G401 (cell line): Measurements from ENCODE around the gene RCBTB1. TPM values are rescaled to one million over a fixed set of nuclear protein-coding genes. Genes with fewer than 3 reads are reported as not detected.
"Not testable (repeated sequence)": the region's sequence is repeated elsewhere in the genome, so short reads cannot be mapped to it uniquely, and the experiment has no call there.

Experiments
- DNase-seq: peaks from one replicate; pipeline ENCODE4 v3.0.0-alpha.2; 2015; ENCODE audit warnings: low spot score
- in situ Hi-C: cut with HindIII; loops from 2 replicates; pipeline ENCODE4 v1.10.0; 2016; ENCODE audit warnings: low sequenced_read_pairs, mixed read lengths
- total RNA-seq: library from RNA; depleted of rRNA; stranded (reverse); fragments of >200 nt; shearing (Covaris generic); gene quantifications from 2 replicates; pipeline ENCODE4 v1.2.3, GENCODE V29; 2014

Gene RCBTB1
- total RNA-seq, 1 experiment from 2014 or later = 28.2 TPM

DNA sequence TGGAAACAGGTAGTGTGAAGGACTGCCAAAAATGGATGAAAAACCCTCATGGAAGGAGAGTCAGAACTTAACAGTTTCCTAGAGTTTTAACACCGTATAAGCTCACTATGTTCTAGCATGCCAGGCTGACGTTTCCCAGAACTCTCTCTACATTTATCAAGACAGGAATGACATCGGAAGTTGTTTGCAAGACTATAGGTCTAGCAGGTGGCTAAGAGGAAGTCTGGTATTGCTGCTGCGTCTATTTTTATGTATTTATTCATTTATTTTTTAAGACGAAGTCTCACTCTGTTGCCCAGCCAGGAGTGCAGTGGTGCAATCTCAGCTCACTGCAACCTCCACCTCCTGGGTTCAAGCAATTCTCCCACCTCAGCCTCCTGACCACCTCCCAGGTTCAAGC is 22.4 kb upstream of the RCBTB1 start:
- DNase-seq = no peak
- in situ Hi-C loops = loop anchor here (25.0 kb wide), 1 partner anchor 320 kb away; no protein-coding TSS in a partner anchor

DNA sequence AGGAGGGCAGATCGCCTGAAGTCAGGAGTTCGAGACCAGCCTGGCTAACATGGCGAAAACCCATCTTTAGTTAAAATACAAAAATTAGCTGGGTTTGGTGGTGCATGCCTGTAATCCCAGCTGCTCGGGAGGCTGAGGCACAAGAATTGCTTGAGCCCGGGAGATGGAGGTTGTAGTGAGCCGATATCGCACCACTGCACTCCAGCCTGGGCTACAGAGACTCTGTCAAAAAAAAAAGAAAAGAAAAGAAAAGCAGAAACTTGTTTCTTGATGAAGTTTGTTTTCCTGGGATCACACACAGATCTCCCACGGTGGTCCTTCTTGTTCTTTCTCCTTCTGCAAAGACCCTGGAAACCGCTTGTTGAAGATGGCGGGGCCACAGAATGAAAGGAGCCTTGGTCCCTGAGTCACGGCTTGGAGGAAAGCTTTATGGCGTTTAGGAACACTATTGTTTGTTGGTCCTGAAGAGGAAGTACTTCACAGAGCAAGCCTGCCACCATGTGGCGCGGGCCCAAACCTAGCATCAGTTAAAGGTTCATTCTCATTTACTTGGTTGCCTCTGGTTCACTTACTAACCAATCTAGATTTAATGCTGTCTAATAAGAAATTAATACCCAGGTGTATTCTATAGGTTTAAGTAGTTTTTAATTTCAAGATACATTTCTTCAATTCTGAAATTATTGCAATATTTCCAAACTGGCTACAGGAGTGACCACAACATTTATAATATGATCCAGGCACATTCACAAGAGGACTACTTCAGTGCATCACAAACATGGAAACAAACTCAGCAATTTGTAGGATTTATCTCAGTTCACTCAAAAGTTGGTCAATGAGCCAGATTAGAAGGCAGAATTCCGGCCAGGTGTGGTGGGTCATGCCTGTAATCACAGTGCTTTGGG is 21.6 kb upstream of the RCBTB1 start:
- DNase-seq = peak; percentile 87
- in situ Hi-C loops = loop anchor here (25.0 kb wide), 1 partner anchor 320 kb away; no protein-coding TSS in a partner anchor

DNA sequence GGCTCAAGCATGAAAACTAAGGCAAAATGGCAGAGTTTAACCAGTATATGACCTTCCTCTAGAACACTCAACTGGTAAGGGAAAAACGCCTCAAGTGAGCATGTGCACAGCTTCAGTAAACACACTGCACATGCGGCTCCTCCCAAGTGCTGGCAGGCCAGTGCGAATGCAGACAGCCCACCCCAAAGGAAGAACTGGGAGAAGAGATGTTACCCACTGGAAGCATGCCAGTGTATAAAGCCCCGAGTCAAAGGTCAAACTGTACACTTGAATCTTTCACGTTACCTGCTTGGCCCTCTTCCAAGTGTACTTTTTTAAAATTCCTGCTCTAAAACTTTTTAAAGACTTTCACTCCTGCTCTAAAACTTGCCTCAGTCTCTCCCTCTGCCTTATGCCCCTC is 19.2 kb upstream of the RCBTB1 start:
- in situ Hi-C loops = loop anchor here (25.0 kb wide), 1 partner anchor 317 kb away; no protein-coding TSS in a partner anchor
- DNase-seq = no peak

DNA sequence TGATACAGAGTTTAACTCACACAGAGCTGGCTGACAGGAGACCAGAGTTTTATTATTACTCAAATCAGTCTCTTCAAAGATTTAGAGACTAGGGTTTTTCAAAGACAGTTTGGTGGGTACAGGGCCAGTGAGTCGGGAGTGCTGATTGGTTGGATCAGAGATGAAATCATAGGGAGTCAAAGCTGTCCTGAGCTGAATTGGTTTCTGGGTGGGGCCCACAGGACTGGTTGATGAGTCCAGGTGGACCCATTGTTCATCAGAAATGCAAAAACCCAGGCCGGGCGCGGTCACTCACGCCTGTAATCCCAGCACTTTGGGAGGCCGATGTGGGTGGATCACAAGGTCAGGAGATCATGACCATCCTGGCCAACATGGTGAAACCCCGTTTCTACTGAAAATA is 17.3 kb upstream of the RCBTB1 start:
- not testable (repeated sequence) for DNase-seq
- in situ Hi-C loops = loop anchor here (25.0 kb wide), 1 partner anchor 315 kb away; no protein-coding TSS in a partner anchor

DNA sequence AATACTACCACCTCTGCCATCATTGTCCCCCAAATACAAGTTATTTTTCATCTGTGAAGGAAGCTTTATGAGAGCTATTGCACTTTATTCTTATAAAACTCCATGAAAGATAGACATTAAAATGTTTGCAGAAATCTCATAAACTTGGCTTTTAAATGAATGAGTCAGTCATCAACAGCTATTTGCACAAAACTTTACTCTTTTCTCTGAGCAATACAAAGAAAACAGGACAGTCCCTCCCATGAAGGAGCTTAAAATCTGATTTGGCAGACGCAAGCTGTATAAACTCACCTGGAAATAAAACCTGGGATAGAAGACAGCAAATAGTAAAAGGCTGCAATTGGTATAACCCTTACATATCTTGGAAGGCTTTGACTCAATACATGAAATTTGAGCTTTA is 16.6 kb upstream of the RCBTB1 start:
- in situ Hi-C loops = loop anchor here (25.0 kb wide), 1 partner anchor 315 kb away; no protein-coding TSS in a partner anchor

DNA sequence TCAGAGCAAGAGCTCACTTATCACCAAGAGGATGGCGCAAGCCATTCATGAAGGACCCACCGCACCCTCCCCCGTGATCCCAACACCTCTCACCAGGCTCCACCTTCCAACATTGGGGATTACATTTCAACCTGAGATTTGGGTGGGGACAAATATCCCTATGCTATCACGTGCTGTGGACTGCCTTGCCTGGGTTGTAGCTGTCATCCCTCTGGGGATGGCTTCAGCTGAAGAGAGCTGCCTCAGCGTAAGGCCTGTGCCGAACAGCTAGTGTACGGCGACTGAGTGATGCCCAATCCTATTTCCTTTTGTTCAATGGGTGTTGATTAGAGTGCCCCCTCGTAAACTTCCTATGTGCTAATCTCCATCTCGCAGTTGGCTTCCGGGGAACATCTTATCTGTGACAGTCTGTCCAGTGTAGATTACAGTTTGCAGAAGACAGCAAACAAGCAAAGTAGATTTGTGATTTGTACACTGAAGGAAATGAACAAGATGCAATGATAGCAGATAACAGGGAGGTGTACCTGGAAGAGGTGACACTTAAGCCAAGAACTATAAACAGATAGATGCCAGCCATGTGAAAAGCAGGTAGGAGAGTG is 11.8 kb upstream of the RCBTB1 start:
- no peak for DNase-seq
- in situ Hi-C loops = no loop called here

More for the DNA sequence above, 16.6 kb upstream of the RCBTB1 start:
- no peak for DNase-seq

DNA sequence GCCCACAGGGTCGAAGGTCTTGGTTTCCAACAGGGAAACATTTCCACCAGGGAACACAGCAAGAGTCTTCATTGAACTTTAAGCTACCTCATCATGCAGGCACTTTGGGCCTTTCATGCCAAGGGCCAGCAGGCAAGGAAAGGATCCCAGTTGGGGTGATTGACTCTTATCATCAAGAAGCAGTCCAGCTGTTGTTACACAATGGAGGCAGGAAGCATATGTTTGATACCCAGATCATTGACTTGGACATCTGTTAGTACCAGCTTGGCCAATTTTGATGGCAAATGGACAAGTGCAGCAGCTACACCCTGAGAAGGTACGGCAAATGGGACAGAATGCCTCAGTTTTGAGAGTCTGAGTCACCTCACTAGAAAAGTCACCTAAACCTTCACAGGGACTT is 10.9 kb upstream of the RCBTB1 start:
- in situ Hi-C loops = no loop called here
- no peak for DNase-seq

DNA sequence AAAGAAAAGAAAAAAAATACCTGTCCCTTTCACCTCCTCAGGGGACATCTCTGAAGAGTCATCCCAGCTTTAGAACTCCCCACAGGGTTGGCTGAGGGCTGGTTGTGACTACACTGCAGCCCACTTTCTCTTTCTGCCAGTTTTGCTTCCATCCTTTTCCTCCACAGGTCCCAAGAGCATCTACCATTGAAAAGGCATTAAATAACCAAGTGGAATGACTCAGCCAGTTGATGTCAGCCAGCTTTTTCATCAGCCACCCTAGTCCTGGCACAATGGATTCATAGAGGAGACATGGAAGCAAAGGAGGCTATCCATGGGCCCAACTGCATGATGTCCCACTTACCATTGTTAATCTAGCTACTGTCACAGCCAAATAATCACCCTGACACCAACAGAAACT is 9.2 kb upstream of the RCBTB1 start:
- DNase-seq = no peak
- in situ Hi-C loops = no loop called here

DNA sequence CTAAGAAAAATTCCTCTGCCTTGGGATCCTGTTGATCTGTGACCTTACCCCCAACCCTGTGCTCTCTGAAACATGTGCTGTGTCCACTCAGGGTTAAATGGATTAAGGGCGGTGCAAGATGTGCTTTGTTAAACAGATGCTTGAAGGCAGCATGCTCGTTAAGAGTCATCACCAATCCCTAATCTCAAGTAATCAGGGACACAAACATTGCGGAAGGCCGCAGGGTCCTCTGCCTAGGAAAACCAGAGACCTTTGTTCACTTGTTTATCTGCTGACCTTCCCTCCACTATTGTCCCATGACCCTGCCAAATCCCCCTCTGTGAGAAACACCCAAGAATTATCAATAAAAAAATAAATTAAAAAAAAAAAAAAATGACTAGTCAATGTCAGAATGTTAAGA is 8.5 kb upstream of the RCBTB1 start:
- in situ Hi-C loops, DNase-seq: not testable (repeated sequence)

DNA sequence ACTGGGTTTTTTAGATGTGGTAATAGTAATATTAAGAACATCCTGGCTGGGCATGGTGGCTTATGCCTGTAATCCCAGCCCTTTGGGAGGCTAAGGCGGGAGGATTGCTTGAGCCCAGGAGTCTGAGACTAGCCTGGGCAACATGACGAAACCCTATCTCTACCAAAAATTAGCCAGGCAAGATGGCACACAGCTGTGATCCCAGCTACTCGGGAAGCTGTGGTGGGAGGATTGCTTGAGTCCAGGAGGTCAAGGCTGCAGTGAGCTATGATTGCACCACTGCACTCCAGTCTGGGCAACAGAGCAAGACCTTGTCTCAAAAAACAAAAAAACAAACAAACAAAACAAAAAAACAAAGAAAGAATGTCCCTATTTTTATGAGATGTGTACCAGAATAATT is 5.4 kb upstream of the RCBTB1 start:
- in situ Hi-C loops, DNase-seq: not testable (repeated sequence)

DNA sequence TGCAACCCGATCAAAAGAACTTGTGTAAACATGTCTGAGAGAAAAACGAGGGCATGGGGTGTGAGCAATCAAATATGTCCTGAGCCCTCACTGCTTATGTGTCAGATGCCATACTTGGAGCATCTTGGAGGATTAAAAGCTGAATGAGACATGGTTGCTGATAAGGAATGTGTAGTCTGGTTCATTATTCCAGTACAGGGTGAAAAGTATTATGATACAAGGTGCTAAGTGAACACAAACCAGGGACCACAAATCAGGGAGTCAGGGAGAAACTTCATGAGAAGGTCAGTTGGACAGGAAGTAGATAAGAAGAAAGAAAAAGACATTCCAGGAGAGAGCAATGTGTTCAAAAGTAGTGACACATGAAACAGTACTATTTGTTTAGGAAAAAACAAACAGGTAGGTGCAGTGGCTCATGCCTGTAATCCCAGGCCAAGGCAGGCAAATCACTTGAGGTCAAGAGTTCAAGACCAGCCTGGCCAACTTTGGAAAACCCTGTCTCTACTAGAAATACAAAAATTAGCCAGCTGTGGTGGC is 2.0 kb upstream of the RCBTB1 start:
- no peak for DNase-seq

DNA sequence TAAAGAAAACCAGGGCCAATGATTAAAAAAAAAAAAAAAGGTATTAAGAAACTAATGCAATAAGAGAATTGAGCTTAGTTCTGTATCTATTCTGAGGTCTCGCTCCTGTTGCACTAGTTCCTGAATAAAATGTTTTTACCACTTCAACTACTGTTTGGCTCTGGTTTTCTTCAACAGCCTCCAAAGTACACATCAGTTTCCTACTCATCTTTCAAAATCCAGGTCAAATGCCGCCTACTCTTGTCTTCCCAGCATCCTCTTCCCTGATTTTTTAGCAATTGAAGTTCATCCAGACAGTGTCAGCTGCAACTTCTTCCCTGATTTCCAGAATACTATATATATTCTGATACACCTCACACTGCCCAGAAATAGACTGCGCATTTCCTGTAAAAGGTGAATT is 1.4 kb upstream of the RCBTB1 start:
- DNase-seq = no peak
- in situ Hi-C loops = no loop called here

More for the DNA sequence above, 2.0 kb upstream of the RCBTB1 start:
- in situ Hi-C loops = no loop called here

DNA sequence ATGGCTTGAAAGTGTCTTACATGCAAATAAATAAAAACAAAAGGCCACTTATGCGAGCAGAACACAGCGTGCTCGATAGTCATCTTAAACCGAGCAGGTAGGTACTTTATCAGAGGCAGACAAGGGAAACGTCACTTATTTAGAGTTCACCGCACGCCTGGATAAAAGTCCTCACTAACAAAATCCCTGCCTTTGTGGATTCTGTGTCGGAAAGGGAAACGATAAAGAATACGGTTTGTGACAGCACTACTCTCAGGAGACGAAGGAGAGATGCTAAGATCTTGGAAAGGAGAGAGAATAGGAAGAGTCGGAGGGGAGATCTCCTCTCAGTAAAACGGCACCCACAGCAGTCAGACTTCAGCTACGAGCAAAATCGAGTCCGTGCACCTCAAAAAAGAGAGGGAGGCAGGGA is 581 bp downstream of the RCBTB1 start:
- DNase-seq = peak; percentile 59
- in situ Hi-C loops = no loop called here

DNA sequence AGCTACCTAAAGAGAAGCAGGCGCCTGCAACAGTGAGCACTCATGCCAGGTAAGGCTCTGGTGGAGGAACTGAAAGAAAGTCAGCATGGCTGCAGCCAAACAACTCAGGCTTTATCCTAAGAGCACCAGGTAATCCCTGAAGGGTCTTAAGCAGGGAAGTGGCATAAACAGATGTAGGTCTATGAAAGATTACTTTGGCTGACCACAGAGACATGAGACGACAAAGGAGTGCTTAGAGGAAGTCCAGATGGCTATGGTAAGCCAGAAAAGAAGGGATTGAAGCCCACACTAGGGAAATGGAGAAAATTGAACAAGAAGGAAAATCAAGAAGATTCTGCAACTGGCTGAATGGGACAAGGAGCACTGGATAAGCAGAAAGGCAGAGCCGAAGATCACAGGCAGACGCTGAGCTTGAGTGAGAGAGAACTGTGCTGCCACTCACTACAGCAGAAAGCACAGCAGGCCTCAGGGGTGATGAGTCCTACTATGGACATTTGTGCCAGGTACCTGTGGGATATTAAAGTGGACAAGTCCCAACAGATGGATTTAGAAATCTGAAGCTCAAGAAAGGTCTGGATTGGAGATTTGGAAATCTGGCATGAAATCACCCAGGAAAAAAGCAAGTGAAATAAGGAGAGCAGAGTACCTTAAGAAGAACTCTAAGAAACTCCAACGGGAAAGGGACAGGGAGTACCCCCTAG is 4.2 kb downstream of the RCBTB1 start:
- in situ Hi-C loops = no loop called here

DNA sequence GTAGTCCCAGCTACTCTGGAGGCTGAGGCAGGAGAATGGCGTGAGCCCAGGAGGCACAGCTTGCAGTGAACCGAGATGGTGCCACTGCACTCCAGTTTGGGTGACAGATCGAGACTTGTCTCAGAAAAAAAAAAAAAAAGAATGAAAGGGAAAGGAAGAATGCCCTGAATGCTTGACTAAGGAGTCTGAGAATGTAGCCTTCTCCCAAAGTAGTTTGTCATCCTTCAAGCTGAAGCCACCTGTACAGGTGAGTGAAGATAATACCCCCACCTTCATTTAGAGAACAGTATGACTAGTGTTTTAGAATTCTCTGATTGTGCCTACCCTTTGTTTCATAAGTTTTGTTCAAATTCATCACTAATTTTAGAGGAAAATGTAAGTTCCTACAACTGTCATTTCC is 5.9 kb downstream of the RCBTB1 start:
- no peak for DNase-seq
- in situ Hi-C loops = no loop called here

More for the DNA sequence above, 4.2 kb downstream of the RCBTB1 start:
- DNase-seq = peak; percentile 18

DNA sequence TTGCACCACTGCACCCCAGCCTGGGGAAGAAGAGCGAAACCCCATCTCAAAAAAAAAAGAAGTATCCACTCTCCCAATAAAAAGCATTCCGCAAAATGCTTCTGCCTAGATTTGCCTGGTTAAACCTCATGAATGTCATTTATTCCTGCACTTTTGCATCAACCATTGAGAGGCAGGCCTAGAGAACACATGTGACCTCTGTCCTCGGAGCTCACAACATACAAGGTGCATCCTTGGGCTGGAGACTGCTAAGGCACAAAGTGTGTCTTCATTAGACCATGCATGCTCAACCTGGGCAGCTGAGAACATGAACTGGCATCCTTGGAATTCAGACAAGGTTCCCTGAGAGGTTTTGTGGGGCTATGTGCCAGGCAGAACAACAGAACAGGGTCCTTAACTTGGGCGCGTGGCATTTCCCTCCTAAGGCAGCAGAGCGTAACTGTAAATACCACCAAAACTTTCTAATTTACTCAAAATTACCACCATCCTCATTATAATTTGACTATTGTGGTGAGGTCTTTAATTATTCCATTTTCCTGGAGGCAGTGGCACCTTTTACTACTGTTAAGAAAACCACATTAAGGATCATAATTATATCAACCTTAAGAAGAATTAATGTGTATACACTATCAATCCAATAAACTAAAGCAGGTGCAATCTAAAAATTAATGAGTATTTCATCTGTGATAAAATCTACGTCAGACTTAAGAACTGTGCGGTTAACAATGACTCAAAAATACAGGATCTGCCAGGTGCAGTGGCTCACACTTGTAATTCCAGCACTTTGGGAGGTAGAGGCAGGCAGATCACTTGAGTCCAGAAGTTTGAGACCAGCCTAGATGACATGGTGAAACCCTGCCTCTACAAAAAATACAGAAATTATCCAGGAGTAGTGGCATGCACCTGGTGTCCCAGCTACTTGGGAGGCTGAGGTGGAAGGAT is 13.8 kb downstream of the RCBTB1 start:
- in situ Hi-C loops = no loop called here
- no peak for DNase-seq

DNA sequence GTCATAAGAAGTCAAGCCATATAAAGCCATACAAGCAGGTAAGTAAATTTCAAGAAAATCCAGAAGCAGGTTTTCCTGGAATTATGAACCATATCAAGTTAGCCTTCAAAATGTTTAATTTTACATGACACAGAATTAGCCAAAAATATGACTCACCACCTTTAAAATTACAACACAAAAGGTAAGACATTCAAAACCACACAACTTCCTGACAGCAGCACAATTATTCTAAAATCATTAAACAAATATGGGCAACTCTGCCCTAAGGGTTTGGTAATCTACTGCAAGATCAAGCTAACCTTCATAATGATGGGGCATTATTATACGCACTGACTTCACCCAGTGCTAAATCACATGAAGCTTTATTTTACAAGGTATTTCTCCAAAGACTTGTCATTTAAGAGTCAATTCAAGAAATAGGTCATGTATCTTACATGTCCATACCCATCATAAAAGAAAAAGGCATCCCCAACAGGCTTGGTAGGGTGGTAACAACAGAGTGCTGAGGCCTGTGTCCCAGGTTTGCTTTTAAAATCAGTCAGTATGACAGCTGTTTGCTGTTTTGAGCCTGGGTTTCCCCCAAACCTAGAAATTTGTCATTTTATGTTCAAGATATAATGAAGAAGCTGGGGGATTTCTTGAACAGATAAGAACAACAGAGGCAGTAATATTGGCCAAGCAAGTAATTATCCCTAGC is 15.2 kb downstream of the RCBTB1 start:
- DNase-seq = no peak

DNA sequence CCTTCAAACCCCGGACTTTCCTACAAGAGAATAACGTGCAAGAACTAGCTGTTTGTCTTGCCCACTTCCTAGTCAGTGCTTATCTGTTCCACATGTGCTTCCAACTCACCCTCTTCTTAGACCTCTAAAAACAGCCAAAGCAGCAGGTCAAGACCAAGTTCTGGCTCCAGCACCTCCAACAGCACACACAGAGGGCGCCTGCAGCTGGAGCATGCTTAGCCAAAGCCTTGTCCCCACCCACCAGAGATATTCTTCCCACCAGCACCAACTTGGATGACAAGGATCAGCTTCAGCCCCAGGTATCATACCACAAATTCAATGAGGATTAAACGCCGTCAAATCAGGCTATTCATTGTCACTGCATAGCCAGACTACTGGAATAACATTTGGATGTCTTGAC is 17.9 kb downstream of the RCBTB1 start:
- in situ Hi-C loops = no loop called here
- no peak for DNase-seq

More for the DNA sequence above, 15.2 kb downstream of the RCBTB1 start:
- in situ Hi-C loops = no loop called here
